ENCODE results near the gene MRPS10. TPM values are rescaled to one million over a fixed set of nuclear protein-coding genes. Genes with fewer than 3 reads are reported as not detected.

The MRPS10 gene
- total and polyA plus RNA-seq, 2 donors (not counting 1 experiment from before 2014, with no cell fraction given) = 10.5 to 26.4 TPM

GRCh38 chr6:42260972-42261371 lies 43.3 kb upstream of the MRPS10 start:
- H3K27ac Mint-ChIP-seq = no peak overlapping the region
- WGBS (ENCODE audit: insufficient coverage) = 75% methylated on average over 4 of the region's 11 CpGs

More at GRCh38 chr6:42260972-42261371, 43.3 kb upstream of the MRPS10 start:
- DNase-seq (peak; percentile 39), ATAC-seq (ENCODE audit: low read depth) (peak; percentile 31)
- H3K27me3 Mint-ChIP-seq = no peaks in the 10 kb centered on the region
- Histone ChIP-seq H3K27me3 (replicated peaks in 1 of 4; ENCODE audit: control extremely low read depth in 1 of 4, control insufficient read depth in 3 of 4, insufficient read depth in 4 of 4, low read length in 3 of 4) (no peaks in the 10 kb centered on the region), H2AFZ (ENCODE audit: insufficient read depth, low read depth, low read length, poor library complexity, severe bottlenecking) (no peak overlapping the region), H4K20me1 (ENCODE audit: control insufficient read depth, insufficient read depth, low read length, poor library complexity, severe bottlenecking) (no peaks in the 10 kb centered on the region), H3K27ac (ENCODE audit: low read length in 2 of 2) (no peak overlapping the region), H3K4me1 (ENCODE audit: control insufficient read depth in 2 of 2, insufficient read depth in 2 of 2, low read length in 2 of 2) (no peaks in the 10 kb centered on the region), H3K36me3 (replicated peaks in 1 of 2; ENCODE audit: control extremely low read depth in 1 of 2, control insufficient read depth in 1 of 2, extremely low read depth in 1 of 2, insufficient read depth in 2 of 2, low read length in 1 of 2) (no peaks in the 10 kb centered on the region), H3K9ac (ENCODE audit: low read length) (no peak overlapping the region), H3K79me2 (ENCODE audit: control insufficient read depth, insufficient read depth, low read length) (no peaks in the 10 kb centered on the region), H3K9me3 (ENCODE audit: control extremely low read depth in 1 of 3, control insufficient read depth in 2 of 3, insufficient read depth in 1 of 3, low read length in 2 of 3) (no peaks in the 10 kb centered on the region), H3K4me2 (replicated peaks; ENCODE audit: low read depth, low read length, poor library complexity, severe bottlenecking) (no peak overlapping the region), H3K4me3 (ENCODE audit: control extremely low read depth in 1 of 5, extremely low read depth in 1 of 5, insufficient read depth in 1 of 5, low read depth in 2 of 5, low read length in 4 of 5) (no peak overlapping the region)
- H3K9me3 Mint-ChIP-seq (ENCODE audit: insufficient read depth) = no peaks in the 10 kb centered on the region
- H3K4me1 Mint-ChIP-seq = no peaks in the 10 kb centered on the region
- TF ChIP-seq EZH2 (IDR thresholded peaks at IDR 0.05; ENCODE audit: borderline replicate concordance, insufficient read depth, low read depth, low read length, poor library complexity, severe bottlenecking) = no peak
- peak; percentile 38 for TF ChIP-seq CTCF (IDR thresholded peaks at IDR 0.05)
- H3K4me3 Mint-ChIP-seq = no peak overlapping the region
- CTCF ChIA-PET = interaction anchor here (0.8 to 5.5 kb wide), 5 partner anchors 48 to 286 kb away, joined by 3 to 54 read pairs (median 4); no protein-coding TSS in a partner anchor
- POLR2A ChIA-PET = no interaction called here
- intact Hi-C loops (cut with micrococcal nuclease) = no loop called here
